H1 (cell line): ENCODE data around the gene KIAA0319L. TPM values are rescaled to one million over a fixed set of nuclear protein-coding genes. Genes with fewer than 3 reads are reported as not detected.

Experiments
- CTCF ChIA-PET: fragments of 300-600 bp; sonication (Branson Sonifier 250); formaldehyde crosslinking; loops from one replicate; lab custom pipeline; 2021; ENCODE audit not compliant: partially characterized antibody; lab: Charles Lee
- POLR2A ChIA-PET: fragments of 300-600 bp; sonication (Branson Sonifier 250); formaldehyde crosslinking; loops from one replicate; lab custom pipeline; 2021; ENCODE audit warnings: inconsistent platforms; ENCODE audit not compliant: partially characterized antibody; lab: Charles Lee
- DNase-seq, 2 experiments: peaks; one replicate each; pipeline versions ENCODE4 v3.0.0 to v3.0.0-alpha.2; 2010 to 2022; ENCODE audit warnings: low spot score in 2 of 2, low read depth in 1 of 2, mixed read lengths in 1 of 2
- FAIRE-seq: peaks from 2 replicates; lab custom pipeline; 2011; peaks lifted over from hg19 to GRCh38; lab: Jason Lieb, UNC
- H2AFZ ChIP-seq: 2 replicates; pipeline ENCODE4 v1.8.1; 2012; ENCODE audit warnings: low read length, inconsistent platforms
- H2AK5ac ChIP-seq: 2 replicates; pipeline ENCODE4 v1.6.1; 2013; ENCODE audit warnings: low read depth, low read length
- H2BK120ac ChIP-seq: replicated peaks from 2 replicates; pipeline ENCODE3; 2013; ENCODE audit warnings: low read depth, low read length, inconsistent platforms
- H2BK12ac ChIP-seq: 2 replicates; pipeline ENCODE4 v1.6.1; 2013; ENCODE audit warnings: low read depth, low read length
- H2BK15ac ChIP-seq: 2 replicates; pipeline ENCODE4 v1.6.1; 2013; ENCODE audit warnings: low read length
- H2BK20ac ChIP-seq: 2 replicates; pipeline ENCODE4 v1.6.1; 2013; ENCODE audit warnings: low read length
- H2BK5ac ChIP-seq: 2 replicates; pipeline ENCODE4 v1.6.1; 2013; ENCODE audit warnings: low read depth, low read length
- H3K14ac ChIP-seq: 2 replicates; pipeline ENCODE4 v1.6.1; 2013; ENCODE audit warnings: inconsistent platforms; ENCODE audit not compliant: insufficient read length
- H3K18ac ChIP-seq: 2 replicates; pipeline ENCODE4 v1.6.1; 2013; ENCODE audit warnings: low read length; ENCODE audit errors: extremely low read depth
- H3K23ac ChIP-seq: 2 replicates; pipeline ENCODE4 v1.6.1; 2013; ENCODE audit warnings: inconsistent platforms; ENCODE audit not compliant: insufficient read length
- H3K23me2 ChIP-seq: 2 replicates; pipeline ENCODE4 v1.6.1; 2013; ENCODE audit warnings: low read depth, low read length
- H3K27ac ChIP-seq: 2 replicates; pipeline ENCODE4 v1.6.1; 2011; ENCODE audit warnings: low read depth, low read length, inconsistent platforms
- H3K27me3 ChIP-seq, 4 experiments: replicated peaks in 1 of 4; 1 replicate in 1 of 4; 2 replicates in 3 of 4; pipeline versions ENCODE4 v1.6.1 to v1.8.1; 2011 to 2013; ENCODE audit warnings: low read length in 3 of 4, mild to moderate bottlenecking in 3 of 4, inconsistent platforms in 2 of 4, mixed read lengths in 2 of 4, moderate library complexity in 1 of 4; ENCODE audit not compliant: control insufficient read depth in 3 of 4, insufficient read depth in 3 of 4; ENCODE audit errors: extremely low read depth in 1 of 4
- H3K36me3 ChIP-seq, 4 experiments: 2 replicates each; pipeline versions ENCODE4 v1.6.1 to v1.8.1; 2011 to 2013; ENCODE audit warnings: mild to moderate bottlenecking in 4 of 4, low read length in 3 of 4, moderate library complexity in 2 of 4, control low read depth in 1 of 4, inconsistent platforms in 1 of 4; ENCODE audit not compliant: insufficient read depth in 4 of 4, control insufficient read depth in 2 of 4
- H3K4ac ChIP-seq: replicated peaks from 2 replicates; pipeline ENCODE3; 2013; ENCODE audit warnings: low read length, low read depth, mixed read lengths, inconsistent platforms; ENCODE audit not compliant: insufficient read length
- H3K4me1 ChIP-seq, 4 experiments: replicated peaks in 1 of 4; 1 replicate in 1 of 4; 2 replicates in 3 of 4; pipeline versions ENCODE4 v1.6.1 to v1.8.1; 2011 to 2013; ENCODE audit warnings: low read length in 3 of 4, inconsistent platforms in 2 of 4, mixed read lengths in 1 of 4; ENCODE audit not compliant: insufficient read depth in 4 of 4, control insufficient read depth in 3 of 4
- H3K4me2 ChIP-seq, 2 experiments: 2 replicates each; pipeline versions ENCODE4 v1.6.1 to v1.8.1; 2011 to 2013; ENCODE audit warnings: low read depth in 2 of 2, low read length in 2 of 2, control low read depth in 1 of 2, inconsistent platforms in 1 of 2, mild to moderate bottlenecking in 1 of 2; ENCODE audit not compliant: insufficient read depth in 1 of 2
- H3K4me3 ChIP-seq, 4 experiments: fragments of 200-600, 300-600 bp in 1 of 4; sonication (generic), shearing (Covaris generic), sonication (Bioruptor Twin) in 1 of 4; 2 replicates each; pipeline versions ENCODE4 v1.5.1 to v1.8.1; 2011 to 2016; ENCODE audit warnings: low read length in 4 of 4, low read depth in 3 of 4, control low read depth in 2 of 4, inconsistent platforms in 2 of 4, mild to moderate bottlenecking in 2 of 4, mixed read lengths in 1 of 4, moderate library complexity in 1 of 4; ENCODE audit not compliant: insufficient read depth in 2 of 4; ENCODE audit errors: extremely low read depth in 1 of 4
- H3K56ac ChIP-seq: replicated peaks from 2 replicates; pipeline ENCODE3; 2013; ENCODE audit warnings: low read depth, mild to moderate bottlenecking, mixed read lengths, low read length, inconsistent platforms; ENCODE audit not compliant: insufficient read length
- H3K79me1 ChIP-seq: 2 replicates; pipeline ENCODE4 v1.6.1; 2013; ENCODE audit warnings: low read depth, low read length, control low read depth
- H3K79me2 ChIP-seq, 2 experiments: 2 replicates each; pipeline versions ENCODE4 v1.6.1 to v1.8.1; 2012 to 2013; ENCODE audit warnings: low read length in 2 of 2, mild to moderate bottlenecking in 2 of 2, inconsistent platforms in 1 of 2; ENCODE audit not compliant: insufficient read depth in 2 of 2, control insufficient read depth in 1 of 2
- H3K9ac ChIP-seq, 4 experiments: replicated peaks in 1 of 4; 1 replicate in 1 of 4; 2 replicates in 3 of 4; pipeline versions ENCODE4 v1.6.1 to v1.8.1; 2011 to 2013; ENCODE audit warnings: low read depth in 3 of 4, low read length in 3 of 4, control low read depth in 2 of 4, mild to moderate bottlenecking in 2 of 4, moderate library complexity in 2 of 4, inconsistent platforms in 1 of 4; ENCODE audit errors: extremely low read depth in 1 of 4
- H3K9me3 ChIP-seq, 2 experiments: 2 replicates each; pipeline versions ENCODE4 v1.6.1 to v1.8.1; 2012 to 2013; ENCODE audit warnings: mild to moderate bottlenecking in 2 of 2, moderate library complexity in 2 of 2, control low read depth in 1 of 2, inconsistent platforms in 1 of 2, low read depth in 1 of 2, low read length in 1 of 2, mixed read lengths in 1 of 2; ENCODE audit not compliant: insufficient read depth in 2 of 2
- H4K20me1 ChIP-seq, 2 experiments: replicated peaks in 1 of 2; 2 replicates each; pipeline versions ENCODE3 to v1.8.1; 2011 to 2013; ENCODE audit warnings: inconsistent platforms in 2 of 2, low read length in 2 of 2, mild to moderate bottlenecking in 1 of 2; ENCODE audit not compliant: insufficient read depth in 2 of 2, control insufficient read depth in 1 of 2
- H4K5ac ChIP-seq: 2 replicates; pipeline ENCODE4 v1.6.1; 2013; ENCODE audit warnings: low read length, low read depth, mixed read lengths, inconsistent platforms; ENCODE audit not compliant: insufficient read length
- H4K8ac ChIP-seq: 2 replicates; pipeline ENCODE4 v1.8.0; 2013; ENCODE audit warnings: mild to moderate bottlenecking, moderate library complexity, low read length, inconsistent platforms; ENCODE audit not compliant: insufficient read depth; ENCODE audit errors: extremely low read depth
- H4K91ac ChIP-seq: replicated peaks from 2 replicates; pipeline ENCODE3; 2013; ENCODE audit warnings: low read length, mixed read lengths, inconsistent platforms; ENCODE audit not compliant: insufficient read length
- CHD2 ChIP-seq: IDR thresholded peaks from 2 replicates; pipeline ENCODE4 v1.6.1; 2012; ENCODE audit warnings: low read length, improper control_type of control experiment
- E2F6 ChIP-seq: IDR thresholded peaks from 2 replicates; pipeline ENCODE4 v1.6.1; 2012; ENCODE audit warnings: inconsistent platforms
- GTF2F1 ChIP-seq: IDR thresholded peaks from 2 replicates; pipeline ENCODE4 v1.6.1; 2012; ENCODE audit warnings: low read depth, low read length, improper control_type of control experiment, borderline replicate concordance
- MAFK ChIP-seq: IDR thresholded peaks from 2 replicates; pipeline ENCODE4 v1.6.1; 2012; ENCODE audit warnings: low read depth, mild to moderate bottlenecking, improper control_type of control experiment, low read length
- PHF8 ChIP-seq: fragments of 200-600 bp; sonication (generic); conservative IDR thresholded peaks from 2 replicates; pipeline ENCODE4 v1.7.1; 2012; ENCODE audit warnings: low read depth, mild to moderate bottlenecking, inconsistent platforms, low read length, moderate library complexity
- SIN3A ChIP-seq, 2 experiments: IDR thresholded peaks in 1 of 2; conservative IDR thresholded peaks in 1 of 2; 2 replicates each; pipeline ENCODE4 v1.6.1; 2011 to 2012; ENCODE audit warnings: low read length in 2 of 2, improper control_type of control experiment in 1 of 2, low read depth in 1 of 2, mild to moderate bottlenecking in 1 of 2
- SIRT6 ChIP-seq: IDR thresholded peaks from one replicate; pipeline ENCODE4 v1.7.1; 2012; ENCODE audit warnings: low read length, inconsistent platforms
- SP2 ChIP-seq: IDR thresholded peaks from 2 replicates; pipeline ENCODE4 v1.6.1; 2012; ENCODE audit warnings: mild to moderate bottlenecking, low read length, inconsistent platforms
- SRF ChIP-seq: IDR thresholded peaks from 2 replicates; pipeline ENCODE4 v1.6.1; 2011; ENCODE audit warnings: mild to moderate bottlenecking, low read depth, low read length, moderate library complexity
- SUZ12 ChIP-seq: fragments of 200-600 bp; sonication (generic); IDR thresholded peaks from 2 replicates; pipeline ENCODE4 v1.6.1; 2012; ENCODE audit warnings: mild to moderate bottlenecking, inconsistent platforms, low read length, moderate library complexity, mixed read lengths
- TBP ChIP-seq: IDR thresholded peaks from 2 replicates; pipeline ENCODE4 v1.6.1; 2011; ENCODE audit warnings: low read depth, low read length, improper control_type of control experiment
- WGBS, 2 experiments: shearing (Covaris generic) in 1 of 2; methylation state at CpG; one replicate each; pipeline versions ENCODE4 v1.1.6 to v1.1.7; 2013 to 2015; ENCODE audit warnings: low lambda C conversion rate in 2 of 2, mixed read lengths in 2 of 2, inconsistent platforms in 1 of 2, low coverage in 1 of 2, missing lambda C conversion rate in 1 of 2; ENCODE audit not compliant: insufficient replicate concordance in 2 of 2, insufficient coverage in 1 of 2, insufficient read length in 1 of 2; ENCODE audit errors: extremely low coverage in 1 of 2, missing lambda C conversion rate in 1 of 2; 5-methylcytosine and 5-hydroxymethylcytosine counted together
- polyA plus RNA-seq, 7 experiments: library from polyadenylated mRNA; depleted of rRNA in 3 of 7; stranded (reverse) in 5 of 7; unstranded in 2 of 7; fragments of >200 nt in 5 of 7; fragments of 200-250 nt in 2 of 7; gene quantifications; 1 replicate in 5 of 7; 2 replicates in 1 of 7; 4 replicates in 1 of 7; pipeline versions ENCODE4 v1.2.1 to v1.2.3, GENCODE V29; 2011 to 2013; ENCODE audit warnings: missing spikeins in 2 of 7, mixed read lengths in 2 of 7
- total RNA-seq: library from RNA; stranded (reverse); fragmentation: NEBNext Ultra II Directional; extraction: Animal tissue kit (Norgen Biotek cat#: 25700); gene quantifications from 2 replicates; pipeline ENCODE4 v1.2.1, GENCODE V29; 2021
- TF ChIP-seq, protein P1 (sequence below): IDR thresholded peaks from 2 replicates; pipeline ENCODE4 v1.6.1; 2012; ENCODE audit warnings: low read length, inconsistent platforms

Gene KIAA0319L
- total and polyA plus RNA-seq, 2 of the 8 experiments (the other 6 are each of a cell fraction or from before 2014, with no cell fraction given) = 40.1 to 55.7 TPM

DNA sequence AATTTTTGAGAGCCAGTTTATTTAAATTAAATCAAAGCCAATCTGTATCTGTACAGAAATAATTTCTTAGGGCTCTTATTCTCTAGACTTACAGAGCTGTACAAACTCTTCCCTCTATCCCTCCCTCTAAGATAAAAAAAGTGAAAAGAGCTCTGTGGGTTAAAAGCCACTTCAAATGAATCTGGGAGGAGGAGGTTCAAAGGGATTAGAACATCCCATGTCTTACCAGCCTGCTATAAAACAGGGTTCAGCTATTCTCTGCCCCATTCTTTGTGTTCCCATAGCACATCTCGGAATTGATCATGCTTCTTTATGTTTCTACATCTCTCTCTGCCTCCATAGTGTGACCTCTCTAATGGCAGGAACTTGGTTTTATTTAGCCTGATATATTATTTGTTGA is 19.4 kb downstream of the KIAA0319L start:
- FAIRE-seq = no peak
- H3K4me1 ChIP-seq = peaks cover 0 to 6% (median 4%) of the 10 kb centered on the region in 4 experiments; a peak in 5 of 7 replicates
- peaks cover 0 to 15% (median 4%) of the 10 kb centered on the region in 4 experiments; a peak in 3 of 8 replicates for H3K36me3 ChIP-seq
- H2BK15ac ChIP-seq = no peak overlapping the region
- H3K14ac ChIP-seq = no peak overlapping the region
- H3K79me2 ChIP-seq = peaks cover 0 to 84% of the 10 kb centered on the region in 2 experiments; a peak in 3 of 4 replicates
- no peak overlapping the region for H4K8ac ChIP-seq
- no peak overlapping the region for H2AK5ac ChIP-seq
- H3K4me2 ChIP-seq = no peak overlapping the region
- H4K20me1 ChIP-seq = peaks cover 0 to 2% of the 10 kb centered on the region in 2 experiments
- ChIA-PET CTCF (interaction anchor here (1.0 to 2.7 kb wide), 3 partner anchors 26 to 86 kb away, joined by 3 to 16 read pairs (median 7); no protein-coding TSS in a partner anchor), POLR2A (interaction anchor here (0.6 to 1.1 kb wide), 4 partner anchors 11 to 294 kb away, joined by 3 read pairs; no protein-coding TSS in a partner anchor)
- no peak overlapping the region for H3K56ac ChIP-seq
- H4K5ac ChIP-seq = no peak overlapping the region
- H3K27me3 ChIP-seq = no peaks in the 10 kb centered on the region
- no peaks in the 10 kb centered on the region for H3K9me3 ChIP-seq
- no peak overlapping the region for H3K9ac ChIP-seq
- H2BK12ac ChIP-seq = no peak overlapping the region
- no peak overlapping the region for H2BK5ac ChIP-seq
- H2BK120ac ChIP-seq = no peak overlapping the region
- H2AFZ ChIP-seq = no peak overlapping the region
- no peak overlapping the region for H4K91ac ChIP-seq
- H2BK20ac ChIP-seq = no peak overlapping the region
- no peak overlapping the region for H3K18ac ChIP-seq
- H3K23ac ChIP-seq = no peak overlapping the region
- H3K27ac ChIP-seq = no peak overlapping the region
- DNase-seq = no peak
- no peaks in the 10 kb centered on the region for H3K23me2 ChIP-seq
- 74% methylated on average over 1 of the region's 1 CpG; no CpG with 5 or more reads in 1 of the 2 experiments for WGBS, 2 experiments
- H3K4me3 ChIP-seq = no peak overlapping the region
- no peak overlapping the region for H3K4ac ChIP-seq
- peaks cover 6% of the 10 kb centered on the region for H3K79me1 ChIP-seq
- TF ChIP-seq SRF (no peak), GTF2F1 (no peak), PHF8 (no peak), MAFK (no peak), E2F6 (no peak), SIRT6 (no peak), TBP (no peak), SIN3A (conservative IDR thresholded peaks at IDR 0.05 in 1 of 2, IDR thresholded peaks at IDR 0.05 in 1 of 2; ENCODE audit: low read depth in 1 of 2, low read length in 2 of 2) (no peak), SUZ12 (no peak), CHD2 (no peak), SP2 (no peak)
- TF ChIP-seq, protein P1, sequence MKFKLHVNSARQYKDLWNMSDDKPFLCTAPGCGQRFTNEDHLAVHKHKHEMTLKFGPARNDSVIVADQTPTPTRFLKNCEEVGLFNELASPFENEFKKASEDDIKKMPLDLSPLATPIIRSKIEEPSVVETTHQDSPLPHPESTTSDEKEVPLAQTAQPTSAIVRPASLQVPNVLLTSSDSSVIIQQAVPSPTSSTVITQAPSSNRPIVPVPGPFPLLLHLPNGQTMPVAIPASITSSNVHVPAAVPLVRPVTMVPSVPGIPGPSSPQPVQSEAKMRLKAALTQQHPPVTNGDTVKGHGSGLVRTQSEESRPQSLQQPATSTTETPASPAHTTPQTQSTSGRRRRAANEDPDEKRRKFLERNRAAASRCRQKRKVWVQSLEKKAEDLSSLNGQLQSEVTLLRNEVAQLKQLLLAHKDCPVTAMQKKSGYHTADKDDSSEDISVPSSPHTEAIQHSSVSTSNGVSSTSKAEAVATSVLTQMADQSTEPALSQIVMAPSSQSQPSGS = no peak
